H9 (cell line): ENCODE data around the gene OR6V1. TPM values are rescaled to one million over a fixed set of nuclear protein-coding genes. Genes with fewer than 3 reads are reported as not detected.

Experiments
- DNase-seq: peaks from one replicate; pipeline ENCODE4 v3.0.0-alpha.2; 2017
- H2AFZ ChIP-seq: one replicate; pipeline ENCODE4 v1.6.1; 2013; ENCODE audit warnings: mild to moderate bottlenecking, low read length, control low read depth, moderate library complexity
- H2AK5ac ChIP-seq: 2 replicates; pipeline ENCODE4 v1.6.1; 2013; ENCODE audit warnings: low read length, control low read depth, mixed read lengths; ENCODE audit not compliant: insufficient read length
- H2BK120ac ChIP-seq: one replicate; pipeline ENCODE4 v1.6.1; 2013; ENCODE audit warnings: low read depth, mild to moderate bottlenecking, low read length, control low read depth, inconsistent platforms; ENCODE audit not compliant: poor library complexity, severe bottlenecking
- H2BK12ac ChIP-seq: 2 replicates; pipeline ENCODE4 v1.6.1; 2013; ENCODE audit warnings: low read length, control low read depth, mixed read lengths, low read depth; ENCODE audit not compliant: insufficient read length
- H2BK15ac ChIP-seq: 2 replicates; pipeline ENCODE4 v1.6.1; 2013; ENCODE audit warnings: low read depth, low read length, control low read depth
- H2BK20ac ChIP-seq: one replicate; pipeline ENCODE4 v1.6.1; 2013; ENCODE audit warnings: low read depth, mild to moderate bottlenecking, low read length, control low read depth, inconsistent platforms; ENCODE audit not compliant: poor library complexity, severe bottlenecking
- H2BK5ac ChIP-seq: 2 replicates; pipeline ENCODE4 v1.6.1; 2013; ENCODE audit warnings: low read length, control low read depth, mixed read lengths; ENCODE audit not compliant: insufficient read length
- H3K14ac ChIP-seq: 2 replicates; pipeline ENCODE4 v1.6.1; 2013; ENCODE audit warnings: low read length, control low read depth; ENCODE audit not compliant: insufficient read depth
- H3K18ac ChIP-seq: 2 replicates; pipeline ENCODE4 v1.6.1; 2013; ENCODE audit warnings: low read depth, mild to moderate bottlenecking, mixed read lengths, low read length, control low read depth; ENCODE audit not compliant: insufficient read length
- H3K23ac ChIP-seq: 2 replicates; pipeline ENCODE4 v1.6.1; 2013; ENCODE audit warnings: low read length, control low read depth, mixed read lengths, low read depth; ENCODE audit not compliant: insufficient read length
- H3K23me2 ChIP-seq: 2 replicates; pipeline ENCODE4 v1.6.1; 2013; ENCODE audit warnings: low read depth, mild to moderate bottlenecking, mixed read lengths, low read length, control low read depth; ENCODE audit not compliant: insufficient read length, poor library complexity, severe bottlenecking
- H3K27ac ChIP-seq: 2 replicates; pipeline ENCODE4 v1.5.1; 2013; ENCODE audit warnings: low read length, control low read depth, mixed read lengths, low read depth; ENCODE audit not compliant: insufficient read length
- H3K27me3 ChIP-seq: 2 replicates; pipeline ENCODE4 v1.6.1; 2013; ENCODE audit warnings: low read length, control low read depth, inconsistent platforms; ENCODE audit not compliant: insufficient read depth
- H3K4ac ChIP-seq: 2 replicates; pipeline ENCODE4 v1.6.1; 2013; ENCODE audit warnings: low read depth, mild to moderate bottlenecking, control low read depth, inconsistent platforms, low read length, moderate library complexity
- H3K4me1 ChIP-seq: 2 replicates; pipeline ENCODE4 v1.6.1; 2013; ENCODE audit warnings: low read length, control low read depth, inconsistent platforms; ENCODE audit not compliant: insufficient read depth
- H3K4me2 ChIP-seq: 2 replicates; pipeline ENCODE4 v1.6.1; 2013; ENCODE audit warnings: low read length, control low read depth, mixed read lengths; ENCODE audit not compliant: insufficient read length, insufficient read depth
- H3K56ac ChIP-seq: 2 replicates; pipeline ENCODE4 v1.6.1; 2013; ENCODE audit warnings: low read depth, mild to moderate bottlenecking, mixed read lengths, low read length, control low read depth; ENCODE audit not compliant: insufficient read length
- H3K79me1 ChIP-seq: 2 replicates; pipeline ENCODE4 v1.6.1; 2013; ENCODE audit warnings: low read depth, mild to moderate bottlenecking, moderate library complexity, low read length, control low read depth, inconsistent platforms; ENCODE audit not compliant: insufficient read depth, poor library complexity, severe bottlenecking
- H3K79me2 ChIP-seq: 2 replicates; pipeline ENCODE4 v1.6.1; 2013; ENCODE audit warnings: low read length, control low read depth, inconsistent platforms; ENCODE audit not compliant: insufficient read depth
- H3K9ac ChIP-seq: 2 replicates; pipeline ENCODE4 v1.6.1; 2013; ENCODE audit warnings: low read length, control low read depth, mixed read lengths; ENCODE audit not compliant: insufficient read length; ENCODE audit errors: extremely low read depth
- H3K9me3 ChIP-seq: one replicate; pipeline ENCODE4 v1.6.1; 2013; ENCODE audit warnings: low read depth, low read length, inconsistent platforms; ENCODE audit not compliant: control insufficient read depth
- H3T11ph ChIP-seq: one replicate; pipeline ENCODE4 v1.6.1; 2013; ENCODE audit warnings: mild to moderate bottlenecking, low read length, control low read depth, inconsistent platforms
- H4K20me1 ChIP-seq: one replicate; pipeline ENCODE4 v1.6.1; 2013; ENCODE audit not compliant: control insufficient read depth, insufficient read length, insufficient read depth
- H4K5ac ChIP-seq: 2 replicates; pipeline ENCODE4 v1.6.1; 2013; ENCODE audit warnings: low read depth, mild to moderate bottlenecking, mixed read lengths, low read length, control low read depth; ENCODE audit not compliant: insufficient read length
- H4K8ac ChIP-seq: replicated peaks from 2 replicates; pipeline ENCODE4 v1.6.1; 2013; ENCODE audit warnings: low read length, control low read depth, mixed read lengths, low read depth; ENCODE audit not compliant: insufficient read length
- H4K91ac ChIP-seq: 2 replicates; pipeline ENCODE4 v1.6.1; 2013; ENCODE audit warnings: low read depth, mild to moderate bottlenecking, moderate library complexity, mixed read lengths, low read length, control low read depth; ENCODE audit not compliant: insufficient read length
- H3K27ac Mint-ChIP-seq, 3 experiments: 2 replicates in 2 of 3; 3 replicates in 1 of 3; pipeline ENCODE4 v1.8.0; 2020 to 2021; ENCODE audit warnings: mixed read lengths in 3 of 3, mild to moderate bottlenecking in 1 of 3, moderate library complexity in 1 of 3
- H3K27me3 Mint-ChIP-seq: 2 replicates; pipeline ENCODE4 v1.8.0; 2021; ENCODE audit warnings: low read depth, mild to moderate bottlenecking, moderate library complexity, mixed read lengths
- H3K36me3 Mint-ChIP-seq, 3 experiments: 2 replicates in 2 of 3; 3 replicates in 1 of 3; pipeline ENCODE4 v1.8.0; 2020 to 2021; ENCODE audit warnings: low read depth in 3 of 3, mixed read lengths in 3 of 3; ENCODE audit not compliant: insufficient read depth in 1 of 3
- H3K4me1 Mint-ChIP-seq, 2 experiments: 2 replicates each; pipeline ENCODE4 v1.8.0; 2020; ENCODE audit warnings: mixed read lengths in 2 of 2
- H3K4me3 Mint-ChIP-seq, 2 experiments: 2 replicates in 1 of 2; 3 replicates in 1 of 2; pipeline ENCODE4 v1.8.0; 2020 to 2021; ENCODE audit warnings: mild to moderate bottlenecking in 2 of 2, mixed read lengths in 2 of 2, moderate library complexity in 1 of 2
- H3K9me3 Mint-ChIP-seq, 2 experiments: 2 replicates in 1 of 2; 3 replicates in 1 of 2; pipeline ENCODE4 v1.8.0; 2020; ENCODE audit warnings: mild to moderate bottlenecking in 2 of 2, mixed read lengths in 2 of 2, moderate library complexity in 1 of 2
- CTCF ChIP-seq: fragments of 200-600 bp; sonication (generic); conservative IDR thresholded peaks from 3 replicates; pipeline ENCODE4 v1.8.0; 2021; ENCODE audit warnings: antibody characterized with exemption, mild to moderate bottlenecking
- WGBS: extraction: QIAGEN DNeasy Blood & Tissue Kit; methylation state at CpG from one replicate; pipeline ENCODE4 v1.1.7; 2013; ENCODE audit warnings: missing lambda C conversion rate, low lambda C conversion rate, mixed read lengths; ENCODE audit not compliant: insufficient read length; ENCODE audit errors: extremely low coverage; 5-methylcytosine and 5-hydroxymethylcytosine counted together
- total RNA-seq: library from RNA; stranded (reverse); gene quantifications from 2 replicates; pipeline ENCODE4 v1.2.1, GENCODE V29; 2021

OR6V1 gene
- total RNA-seq, 1 experiment from 2014 or later: not detected

- Histone ChIP-seq H4K5ac (no peak within 1 kb of the TSS), H3K27me3 (no peaks in the 10 kb centered on the region), H2BK120ac (no peak within 1 kb of the TSS), H2AFZ (no peak within 1 kb of the TSS), H3K23me2 (no peaks in the 10 kb centered on the region), H3K4me1 (no peaks in the 10 kb centered on the region), H2BK12ac (no peak within 1 kb of the TSS), H3K79me2 (0 out of 2 replicates have a peak, but pooled peaks cover 3% of the 10 kb centered on the region), H3K27ac (no peak within 1 kb of the TSS), H2BK15ac (no peak within 1 kb of the TSS), H3K14ac (no peak within 1 kb of the TSS), H3T11ph (no peak within 1 kb of the TSS), H3K4ac (no peak within 1 kb of the TSS), H3K18ac (no peak within 1 kb of the TSS), H4K8ac (no peak within 1 kb of the TSS), H3K23ac (no peak within 1 kb of the TSS), H3K9me3 (no peaks in the 10 kb centered on the region), H2BK20ac (no peak within 1 kb of the TSS), H3K9ac (no peak within 1 kb of the TSS), H3K4me2 (no peak within 1 kb of the TSS), H2BK5ac (no peak within 1 kb of the TSS), H2AK5ac (no peak within 1 kb of the TSS), H4K91ac (no peak within 1 kb of the TSS), H3K56ac (no peak within 1 kb of the TSS), H3K79me1 (no peaks in the 10 kb centered on the region), H4K20me1 (no peaks in the 10 kb centered on the region)
- no CpG with 5 or more reads among the region's 1 CpG for WGBS
- Mint-ChIP-seq H3K4me3 (no peak within 1 kb of the TSS), H3K36me3 (no peaks in the 10 kb centered on the region), H3K27ac (no peak within 1 kb of the TSS), H3K4me1 (no peaks in the 10 kb centered on the region), H3K9me3 (no peaks in the 10 kb centered on the region; a peak in 1 of 5 replicates), H3K27me3 (peaks cover 4% of the 10 kb centered on the region)
- no peak for TF ChIP-seq CTCF
- DNase-seq: no peak
Observed at GRCh38 chr7:143027032-143027431, 25.1 kb upstream of the OR6V1 start, which contains the start of gene OR9A2. OR9A2 (minus strand) TSS chr7:143027132; CDS start chr7:143027132, 0 bp downstream.
